ENCODE measurements around the gene SYNJ2. TPM values are rescaled to one million over a fixed set of nuclear protein-coding genes. Genes with fewer than 3 reads are reported as not detected.

The SYNJ2 gene
- total RNA-seq, 1 donor from 2014 or later: 44.9 TPM

GRCh38 chr6:158038291-158039177 lies 56.9 kb downstream of the SYNJ2 start:
- intact Hi-C loops (cut with micrococcal nuclease): no loop called here

- intact Hi-C loops (cut with micrococcal nuclease): no loop called here
These were observed 57.5 kb downstream of the SYNJ2 start for GRCh38 chr6:158039178-158039557.

GRCh38 chr6:158039571-158040050 lies 57.9 kb downstream of the SYNJ2 start:
- intact Hi-C loops (cut with micrococcal nuclease): loop anchor here (1.0 to 5.0 kb wide), 2 partner anchors 13 to 277 kb away; no protein-coding TSS in a partner anchor

- intact Hi-C loops (cut with micrococcal nuclease): loop anchor here (1.0 to 5.0 kb wide), 2 partner anchors 14 to 278 kb away; no protein-coding TSS in a partner anchor
These were observed 58.6 kb downstream of the SYNJ2 start for GRCh38 chr6:158040051-158040803.

GRCh38 chr6:158040804-158041347 lies 59.2 kb downstream of the SYNJ2 start:
- intact Hi-C loops (cut with micrococcal nuclease): loop anchor here (1.0 to 5.0 kb wide), 2 partner anchors 15 to 279 kb away; no protein-coding TSS in a partner anchor

- intact Hi-C loops (cut with micrococcal nuclease): loop anchor here (5.0 kb wide), 1 partner anchor 279 kb away; no protein-coding TSS in a partner anchor
These were observed 59.7 kb downstream of the SYNJ2 start for GRCh38 chr6:158041370-158041769.

GRCh38 chr6:158041788-158042187 lies 60.1 kb downstream of the SYNJ2 start:
- intact Hi-C loops (cut with micrococcal nuclease): loop anchor here (5.0 kb wide), 1 partner anchor 279 kb away; no protein-coding TSS in a partner anchor

GRCh38 chr6:158042245-158042798 lies 60.7 kb downstream of the SYNJ2 start:
- intact Hi-C loops (cut with micrococcal nuclease): loop anchor here (5.0 kb wide), 1 partner anchor 280 kb away; no protein-coding TSS in a partner anchor

GRCh38 chr6:158043008-158043407 lies 61.3 kb downstream of the SYNJ2 start:
- intact Hi-C loops (cut with micrococcal nuclease): loop anchor here (5.0 kb wide), 1 partner anchor 281 kb away; no protein-coding TSS in a partner anchor

GRCh38 chr6:158043586-158044524 lies 62.2 kb downstream of the SYNJ2 start:
- intact Hi-C loops (cut with micrococcal nuclease): loop anchor here (5.0 kb wide), 1 partner anchor 282 kb away; no protein-coding TSS in a partner anchor

- intact Hi-C loops (cut with micrococcal nuclease): loop anchor here (5.0 kb wide), 1 partner anchor 282 kb away; no protein-coding TSS in a partner anchor
These were observed 62.8 kb downstream of the SYNJ2 start for GRCh38 chr6:158044525-158044888.

- intact Hi-C loops (cut with micrococcal nuclease): loop anchor here (1.0 to 2.0 kb wide), 3 partner anchors 20 to 66 kb away; partner anchors contain the start of gene SYNJ2
These were observed 64.8 kb downstream of the SYNJ2 start for GRCh38 chr6:158046201-158047126.

GRCh38 chr6:158047127-158047518 lies 65.5 kb downstream of the SYNJ2 start:
- intact Hi-C loops (cut with micrococcal nuclease): loop anchor here (1.0 to 2.0 kb wide), 3 partner anchors 20 to 66 kb away; partner anchors contain the start of gene SYNJ2

- intact Hi-C loops (cut with micrococcal nuclease): loop anchor here (1.0 to 2.0 kb wide), 3 partner anchors 21 to 67 kb away; partner anchors contain the start of gene SYNJ2
These were observed 66.1 kb downstream of the SYNJ2 start for GRCh38 chr6:158047563-158048323.

- intact Hi-C loops (cut with micrococcal nuclease): no loop called here
These were observed 66.9 kb downstream of the SYNJ2 start for GRCh38 chr6:158048589-158048988.

- intact Hi-C loops (cut with micrococcal nuclease): no loop called here
These were observed 67.7 kb downstream of the SYNJ2 start for GRCh38 chr6:158049055-158050028.

Data from T-helper 1 cell treated with Interleukin-12 subunit alpha and Interleukin-12 subunit beta and Interleukin-4 antibody, amounts not matched to agents 30 ng/mL and 1 ng/mL, for 36 hours (primary cell).